Mesenchymal stem cell (in vitro differentiated cells and primary cell): ENCODE measurements around the gene TMEM182.
A peak's percentile ranks its signal among the peaks of the same experiment; 100 is the strongest.

Experiments used
- DNase-seq: peaks from one replicate; pipeline ENCODE4 v3.0.0-alpha.2; 2013
- H2AFZ ChIP-seq: one replicate; pipeline ENCODE4 v1.6.1; 2013; ENCODE audit warnings: low read depth, mild to moderate bottlenecking, control low read depth, inconsistent platforms, low read length, moderate library complexity
- H2AK5ac ChIP-seq: 2 replicates; pipeline ENCODE4 v1.6.1; 2013; ENCODE audit warnings: low read length, moderate library complexity, mild to moderate bottlenecking, inconsistent platforms; ENCODE audit not compliant: severe bottlenecking
- H2BK120ac ChIP-seq: one replicate; pipeline ENCODE4 v1.6.1; 2013; ENCODE audit warnings: low read depth, mild to moderate bottlenecking, inconsistent platforms, low read length, moderate library complexity
- H2BK12ac ChIP-seq, 2 experiments: one replicate each; pipeline ENCODE4 v1.6.1; 2013; ENCODE audit warnings: inconsistent platforms in 2 of 2, low read length in 2 of 2, mild to moderate bottlenecking in 2 of 2, moderate library complexity in 2 of 2, control low read depth in 1 of 2
- H2BK15ac ChIP-seq: one replicate; pipeline ENCODE4 v1.6.1; 2013; ENCODE audit warnings: mild to moderate bottlenecking, low read depth, inconsistent platforms; ENCODE audit not compliant: poor library complexity, severe bottlenecking
- H2BK5ac ChIP-seq: 2 replicates; pipeline ENCODE4 v1.6.1; 2013; ENCODE audit warnings: low read depth, mild to moderate bottlenecking, low read length, control low read depth, inconsistent platforms; ENCODE audit not compliant: poor library complexity, severe bottlenecking
- H3K14ac ChIP-seq, 2 experiments: one replicate each; pipeline ENCODE4 v1.6.1; 2013; ENCODE audit warnings: inconsistent platforms in 2 of 2, low read length in 2 of 2, control low read depth in 1 of 2, mild to moderate bottlenecking in 1 of 2, moderate library complexity in 1 of 2
- H3K18ac ChIP-seq, 2 experiments: one replicate each; pipeline ENCODE4 v1.6.1; 2013; ENCODE audit warnings: inconsistent platforms in 2 of 2, low read length in 2 of 2, control low read depth in 1 of 2, low read depth in 1 of 2, mild to moderate bottlenecking in 1 of 2
- H3K23ac ChIP-seq, 2 experiments: one replicate each; pipeline ENCODE4 v1.6.1; 2013; ENCODE audit warnings: inconsistent platforms in 2 of 2, low read length in 2 of 2, mild to moderate bottlenecking in 2 of 2, moderate library complexity in 2 of 2, control low read depth in 1 of 2
- H3K27ac ChIP-seq: 2 replicates; pipeline ENCODE4 v1.5.1; 2013; ENCODE audit warnings: mild to moderate bottlenecking, moderate library complexity, low read length, control low read depth, inconsistent platforms; ENCODE audit not compliant: poor library complexity, severe bottlenecking
- H3K27me3 ChIP-seq, 2 experiments: 2 replicates each; pipeline versions ENCODE4 v1.6.1 to v1.7.0; 2013; ENCODE audit warnings: low read length in 2 of 2, mild to moderate bottlenecking in 2 of 2, moderate library complexity in 2 of 2, control low read depth in 1 of 2, inconsistent platforms in 1 of 2; ENCODE audit not compliant: control insufficient read depth in 1 of 2, insufficient read depth in 1 of 2
- H3K36me3 ChIP-seq, 2 experiments: 2 replicates each; pipeline versions ENCODE4 v1.6.1 to v1.7.0; 2013; ENCODE audit warnings: low read length in 2 of 2, control low read depth in 1 of 2, inconsistent platforms in 1 of 2, low read depth in 1 of 2, mild to moderate bottlenecking in 1 of 2; ENCODE audit not compliant: insufficient read depth in 2 of 2, control insufficient read depth in 1 of 2
- H3K4ac ChIP-seq, 2 experiments: one replicate each; pipeline ENCODE4 v1.6.1; 2013; ENCODE audit warnings: inconsistent platforms in 2 of 2, low read length in 2 of 2, mild to moderate bottlenecking in 2 of 2, moderate library complexity in 2 of 2, control low read depth in 1 of 2, low read depth in 1 of 2
- H3K4me1 ChIP-seq: 2 replicates; pipeline ENCODE4 v1.6.1; 2013; ENCODE audit warnings: low read depth, low read length, control low read depth; ENCODE audit not compliant: control insufficient read depth, insufficient read depth
- H3K4me2 ChIP-seq: 2 replicates; pipeline ENCODE4 v1.6.1; 2013; ENCODE audit warnings: low read length, mild to moderate bottlenecking, inconsistent platforms; ENCODE audit not compliant: poor library complexity, severe bottlenecking
- H3K4me3 ChIP-seq, 2 experiments: 2 replicates each; pipeline versions ENCODE4 v1.5.1 to v1.7.0; 2013; ENCODE audit warnings: low read length in 2 of 2, mild to moderate bottlenecking in 2 of 2, control low read depth in 1 of 2, low read depth in 1 of 2; ENCODE audit not compliant: insufficient read depth in 1 of 2
- H3K79me1 ChIP-seq: replicated peaks from 2 replicates; pipeline ENCODE4 v1.6.1; 2013; ENCODE audit warnings: mild to moderate bottlenecking, control low read depth, low read length, inconsistent platforms; ENCODE audit not compliant: poor library complexity, severe bottlenecking
- H3K9ac ChIP-seq: 2 replicates; pipeline ENCODE4 v1.7.0; 2013; ENCODE audit warnings: mild to moderate bottlenecking, low read length, moderate library complexity
- H3K9me3 ChIP-seq: 2 replicates; pipeline ENCODE4 v1.7.0; 2013; ENCODE audit warnings: mild to moderate bottlenecking, low read length; ENCODE audit not compliant: control insufficient read depth
- H4K8ac ChIP-seq: one replicate; pipeline ENCODE4 v1.6.1; 2013; ENCODE audit warnings: inconsistent platforms, mild to moderate bottlenecking, low read length, moderate library complexity
- H4K91ac ChIP-seq: one replicate; pipeline ENCODE4 v1.6.1; 2013; ENCODE audit warnings: mild to moderate bottlenecking, low read length, inconsistent platforms
- WGBS: methylation state at CpG from one replicate; pipeline ENCODE4 v1.1.7; 2013; ENCODE audit warnings: mixed read lengths; 5-methylcytosine and 5-hydroxymethylcytosine counted together

TMEM182 gene

GRCh38 chr2:102724016-102724490 is 37.8 kb upstream of the TMEM182 start:
- Histone ChIP-seq H2BK12ac (no peak overlapping the region), H2BK15ac (no peak overlapping the region), H3K4me2 (no peak overlapping the region), H3K79me1 (peaks cover 9% of the 10 kb centered on the region), H2BK5ac (no peak overlapping the region), H3K9ac (no peak overlapping the region), H3K9me3 (no peaks in the 10 kb centered on the region), H2AFZ (no peak overlapping the region), H4K8ac (no peak overlapping the region), H3K36me3 (peaks cover 31 to 62% of the 10 kb centered on the region in 2 experiments), H3K4me3 (no peak overlapping the region), H2AK5ac (no peak overlapping the region), H3K23ac (no peak overlapping the region), H2BK120ac (no peak overlapping the region), H3K27ac (no peak overlapping the region), H3K4ac (no peak overlapping the region), H3K27me3 (no peaks in the 10 kb centered on the region), H3K4me1 (peaks cover 4% of the 10 kb centered on the region), H3K18ac (peak overlapping the region in 1 of 2 experiments; percentile 23), H4K91ac (no peak overlapping the region), H3K14ac (no peak overlapping the region)
- no peak for DNase-seq
- 68% methylated on average over 6 of the region's 7 CpGs for WGBS

DNA sequence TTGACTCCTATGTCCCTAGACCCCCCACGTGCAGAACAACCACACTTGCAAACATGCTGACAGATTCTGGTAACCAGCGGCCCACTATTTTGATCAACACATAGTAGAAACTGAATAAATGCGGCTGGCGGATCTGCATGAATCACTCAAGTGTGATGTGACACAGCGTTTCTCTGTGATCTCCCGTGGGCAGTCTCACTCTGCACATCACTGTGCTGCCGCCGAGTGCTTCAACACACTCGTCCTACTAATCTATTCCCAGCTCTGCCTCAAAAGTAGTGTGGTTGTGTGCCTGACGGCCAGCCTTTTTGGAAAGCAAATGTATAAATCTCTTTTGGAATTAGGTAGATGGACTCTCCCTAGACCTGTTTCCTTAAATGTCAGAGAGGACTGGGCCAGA is 37.3 kb upstream of the TMEM182 start:
- H2BK15ac ChIP-seq, result no peak overlapping the region
- H2BK5ac ChIP-seq, result no peak overlapping the region
- peaks cover 31 to 62% of the 10 kb centered on the region in 2 experiments for H3K36me3 ChIP-seq
- no peak overlapping the region for H2AK5ac ChIP-seq
- H3K9me3 ChIP-seq, result no peaks in the 10 kb centered on the region
- no peaks in the 10 kb centered on the region for H3K27me3 ChIP-seq
- no peak overlapping the region for H4K8ac ChIP-seq
- H4K91ac ChIP-seq, result no peak overlapping the region
- no peak overlapping the region for H2BK12ac ChIP-seq
- no peak overlapping the region for H3K4ac ChIP-seq
- H3K27ac ChIP-seq, result no peak overlapping the region
- H3K23ac ChIP-seq, result no peak overlapping the region
- no peak overlapping the region for H3K4me2 ChIP-seq
- H3K4me1 ChIP-seq, result peaks cover 4% of the 10 kb centered on the region
- H2AFZ ChIP-seq, result no peak overlapping the region
- H3K79me1 ChIP-seq, result peaks cover 8% of the 10 kb centered on the region
- no peak overlapping the region for H3K9ac ChIP-seq
- no peak overlapping the region for H3K4me3 ChIP-seq
- 97% methylated on average over 7 of the region's 10 CpGs for WGBS
- H2BK120ac ChIP-seq, result no peak overlapping the region
- no peak overlapping the region for H3K14ac ChIP-seq
- no peak overlapping the region for H3K18ac ChIP-seq
- no peak for DNase-seq

- no peak overlapping the region for H3K14ac ChIP-seq
- no peak overlapping the region for H2AK5ac ChIP-seq
- H3K4me3 ChIP-seq, result no peak overlapping the region
- H4K91ac ChIP-seq, result no peak overlapping the region
- no peak overlapping the region for H3K23ac ChIP-seq
- no peak overlapping the region for H2AFZ ChIP-seq
- H4K8ac ChIP-seq, result no peak overlapping the region
- H3K9me3 ChIP-seq, result no peaks in the 10 kb centered on the region
- no peak overlapping the region for H2BK5ac ChIP-seq
- DNase-seq, result peak; percentile 43
- H3K27me3 ChIP-seq, result no peaks in the 10 kb centered on the region
- peak overlapping the region in 1 of 2 experiments; percentile 37 for H3K18ac ChIP-seq
- peaks cover 3% of the 10 kb centered on the region for H3K79me1 ChIP-seq
- H2BK12ac ChIP-seq, result no peak overlapping the region
- H2BK120ac ChIP-seq, result no peak overlapping the region
- H3K4ac ChIP-seq, result no peak overlapping the region
- H3K27ac ChIP-seq, result no peak overlapping the region
- H3K4me2 ChIP-seq, result no peak overlapping the region
- H3K4me1 ChIP-seq, result peaks cover 4% of the 10 kb centered on the region
- WGBS, result 66% methylated on average over 15 of the region's 15 CpGs
- H3K36me3 ChIP-seq, result peaks cover 31 to 63% of the 10 kb centered on the region in 2 experiments
- no peak overlapping the region for H3K9ac ChIP-seq
- no peak overlapping the region for H2BK15ac ChIP-seq
Measured at GRCh38 chr2:102726128-102727087, 35.4 kb upstream of the TMEM182 start.

DNA sequence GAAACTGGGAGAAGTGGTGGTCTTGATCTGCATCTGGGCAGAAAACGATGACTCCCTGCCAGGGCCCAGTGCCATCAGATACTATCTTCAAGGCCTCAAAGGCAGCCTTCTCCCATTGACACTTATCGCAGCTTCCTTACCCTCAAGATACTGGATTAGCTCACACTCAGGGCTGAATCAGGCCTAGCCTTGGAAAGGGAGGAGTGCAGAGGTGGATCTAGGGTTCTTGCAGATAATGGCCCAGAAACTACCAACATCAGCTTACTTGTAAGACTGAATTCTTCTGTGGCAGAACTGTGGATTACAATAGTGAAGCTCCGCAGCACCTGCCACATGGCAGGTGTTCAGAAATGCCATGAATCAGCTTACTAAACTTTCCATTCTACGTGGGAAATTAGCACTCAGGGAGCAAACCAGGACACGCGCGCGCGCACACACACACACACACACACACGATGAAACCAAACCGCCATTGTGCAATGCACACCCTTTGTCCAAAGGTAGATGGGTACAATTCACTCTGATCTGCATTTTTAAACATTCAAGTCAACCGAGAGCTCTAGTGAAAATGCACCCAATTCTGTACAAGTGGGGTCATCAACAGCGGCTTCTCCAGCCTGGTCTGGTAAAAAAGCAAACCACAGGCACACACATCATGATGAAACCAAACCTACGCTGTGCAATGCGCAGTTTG is 26.3 kb upstream of the TMEM182 start:
- Histone ChIP-seq H3K14ac (no peak overlapping the region), H2AFZ (no peak overlapping the region), H3K18ac (no peak overlapping the region), H3K27ac (no peak overlapping the region), H3K36me3 (peaks cover 0 to 14% of the 10 kb centered on the region in 2 experiments), H4K91ac (no peak overlapping the region), H3K79me1 (peaks cover 20% of the 10 kb centered on the region), H3K23ac (no peak overlapping the region), H3K9ac (peak overlapping the region; percentile 89), H3K9me3 (no peaks in the 10 kb centered on the region), H3K4me2 (peak overlapping the region; percentile 68), H3K4ac (no peak overlapping the region), H2AK5ac (no peak overlapping the region), H2BK5ac (no peak overlapping the region), H4K8ac (no peak overlapping the region), H3K27me3 (no peaks in the 10 kb centered on the region), H2BK15ac (no peak overlapping the region), H2BK12ac (no peak overlapping the region), H2BK120ac (no peak overlapping the region), H3K4me1 (peaks cover 7% of the 10 kb centered on the region), H3K4me3 (peak overlapping the region in 1 of 2 experiments; percentile 96)
- no peak for DNase-seq
- 66% methylated on average over 13 of the region's 15 CpGs for WGBS
